Peyer's patch (tissue), 4 donors: Measurements from ENCODE around the gene SBF2. TPM values are rescaled to one million over a fixed set of nuclear protein-coding genes. Genes with fewer than 3 reads are reported as not detected.

Experiments used
- DNase-seq, 3 donors: peaks; one replicate each; pipeline ENCODE4 v3.0.0-alpha.2; 2017 to 2019
- H3K27ac ChIP-seq, 4 donors: fragments of 200-600 bp; sonication (generic); one replicate each; pipeline ENCODE4 v1.5.1; 2016 to 2019
- H3K27me3 ChIP-seq, 2 donors: fragments of 200-600 bp; sonication (generic); one replicate each; pipeline ENCODE4 v1.5.1; 2019
- H3K36me3 ChIP-seq, 3 donors: fragments of 200-600 bp; sonication (generic); one replicate each; pipeline ENCODE4 v1.5.1; 2016 to 2019
- H3K4me1 ChIP-seq, 4 donors: fragments of 200-600 bp; sonication (generic); one replicate each; pipeline ENCODE4 v1.5.1; 2016 to 2019
- H3K4me3 ChIP-seq, 4 donors: fragments of 200-600 bp; sonication (generic); 1 replicate in 3 of 4; 2 replicates in 1 of 4; pipeline ENCODE4 v1.5.1; 2016 to 2019; ENCODE audit warnings: mild to moderate bottlenecking in 1 of 4
- H3K9me3 ChIP-seq, 4 donors: fragments of 200-600 bp; sonication (generic); one replicate each; pipeline ENCODE4 v1.5.1; 2016 to 2019; ENCODE audit warnings: mild to moderate bottlenecking in 1 of 4
- CTCF ChIP-seq, 6 experiments: fragments of 450-650 bp in 4 of 6; fragments of 200-600 bp in 2 of 6; sonication (generic) in 1 of 6; IDR thresholded peaks; one replicate each; pipeline ENCODE4 v1.5.1; 2017 to 2019; ENCODE audit warnings: antibody characterized with exemption in 6 of 6, mild to moderate bottlenecking in 3 of 6, moderate library complexity in 1 of 6
- POLR2A ChIP-seq, 2 donors: fragments of 450-650 bp; IDR thresholded peaks; one replicate each; pipeline ENCODE4 v1.5.1; 2017; ENCODE audit warnings: antibody characterized with exemption in 2 of 2, mild to moderate bottlenecking in 2 of 2, moderate library complexity in 2 of 2
- total RNA-seq, 4 donors: library from RNA; depleted of rRNA; stranded (reverse); fragments of >200 nt; gene quantifications; one replicate each; pipeline ENCODE4 v1.1.0, GENCODE V29; 2016

The SBF2 gene
- total RNA-seq, 4 donors from 2014 or later = 52.7 to 70.1 (median 56.7) TPM

GRCh38 chr11:10019906-10020682 lies 273.9 kb downstream of the SBF2 start:
- Histone ChIP-seq H3K4me1 (no peaks in the 10 kb centered on the region), H3K9me3 (no peaks in the 10 kb centered on the region), H3K36me3 (no peaks in the 10 kb centered on the region), H3K27ac (no peak overlapping the region), H3K27me3 (no peaks in the 10 kb centered on the region), H3K4me3 (no peak overlapping the region)
- DNase-seq = no peak
- no peak for TF ChIP-seq CTCF (IDR thresholded peaks at IDR 0.05)
- no peak for TF ChIP-seq POLR2A (IDR thresholded peaks at IDR 0.05)

GRCh38 chr11:10017911-10018310 lies 276.1 kb downstream of the SBF2 start:
- TF ChIP-seq POLR2A (IDR thresholded peaks at IDR 0.05) (no peak), CTCF (IDR thresholded peaks at IDR 0.05) (no peak)
- H3K36me3 ChIP-seq = no peaks in the 10 kb centered on the region
- H3K27ac ChIP-seq = no peak overlapping the region
- no peak overlapping the region for H3K4me3 ChIP-seq
- H3K27me3 ChIP-seq = no peaks in the 10 kb centered on the region
- no peaks in the 10 kb centered on the region for H3K4me1 ChIP-seq
- no peak for DNase-seq
- H3K9me3 ChIP-seq = no peaks in the 10 kb centered on the region

DNA sequence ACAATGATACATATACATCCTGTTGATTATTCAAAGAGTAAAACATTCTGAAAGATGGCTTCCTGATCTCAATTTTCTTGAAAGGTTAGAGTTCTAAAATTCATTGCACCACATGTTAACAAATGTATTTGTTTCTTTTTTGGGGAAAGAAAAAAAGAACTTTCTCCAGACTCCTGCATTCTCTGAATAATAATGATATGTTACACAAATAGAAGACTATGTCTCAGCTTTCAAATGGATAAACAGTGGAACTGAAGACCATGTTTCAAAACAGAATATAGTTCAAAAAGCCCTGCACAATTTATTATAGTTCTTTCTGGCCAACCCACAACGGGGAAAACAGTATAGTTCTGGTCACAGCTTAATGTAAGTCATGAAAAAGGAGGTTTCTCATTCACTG lies 277.0 kb downstream of the SBF2 start:
- H3K27ac ChIP-seq = no peak overlapping the region
- H3K4me3 ChIP-seq = no peak overlapping the region
- no peaks in the 10 kb centered on the region for H3K4me1 ChIP-seq
- no peaks in the 10 kb centered on the region for H3K36me3 ChIP-seq
- H3K9me3 ChIP-seq = no peaks in the 10 kb centered on the region
- no peaks in the 10 kb centered on the region for H3K27me3 ChIP-seq
- TF ChIP-seq CTCF (IDR thresholded peaks at IDR 0.05) (no peak), POLR2A (IDR thresholded peaks at IDR 0.05) (no peak)
- DNase-seq = no peak

- no peaks in the 10 kb centered on the region for H3K36me3 ChIP-seq
- no peak for TF ChIP-seq POLR2A (IDR thresholded peaks at IDR 0.05)
- TF ChIP-seq CTCF (IDR thresholded peaks at IDR 0.05) = no peak
- H3K4me3 ChIP-seq = no peak overlapping the region
- H3K27ac ChIP-seq = no peak overlapping the region
- no peaks in the 10 kb centered on the region for H3K4me1 ChIP-seq
- no peak for DNase-seq
- no peaks in the 10 kb centered on the region for H3K27me3 ChIP-seq
- H3K9me3 ChIP-seq = no peaks in the 10 kb centered on the region
Observed at GRCh38 chr11:10012068-10012467, 282.0 kb downstream of the SBF2 start.

GRCh38 chr11:10005955-10006525 lies 288.0 kb downstream of the SBF2 start:
- TF ChIP-seq POLR2A (IDR thresholded peaks at IDR 0.05) = no peak
- no peak for TF ChIP-seq CTCF (IDR thresholded peaks at IDR 0.05)
- H3K4me1 ChIP-seq = no peaks in the 10 kb centered on the region
- H3K27ac ChIP-seq = no peak overlapping the region
- no peaks in the 10 kb centered on the region for H3K36me3 ChIP-seq
- no peak overlapping the region for H3K4me3 ChIP-seq
- no peak for DNase-seq
- no peaks in the 10 kb centered on the region for H3K27me3 ChIP-seq
- no peaks in the 10 kb centered on the region for H3K9me3 ChIP-seq
